ENCODE measurements around the gene DTWD1. TPM values are rescaled to one million over a fixed set of nuclear protein-coding genes. Genes with fewer than 3 reads are reported as not detected.

Gene DTWD1
- total and polyA plus RNA-seq, 2 of the 13 experiments (the other 11 are each of a cell fraction or from before 2014, with no cell fraction given) = 12.7 to 18.3 TPM

DNA sequence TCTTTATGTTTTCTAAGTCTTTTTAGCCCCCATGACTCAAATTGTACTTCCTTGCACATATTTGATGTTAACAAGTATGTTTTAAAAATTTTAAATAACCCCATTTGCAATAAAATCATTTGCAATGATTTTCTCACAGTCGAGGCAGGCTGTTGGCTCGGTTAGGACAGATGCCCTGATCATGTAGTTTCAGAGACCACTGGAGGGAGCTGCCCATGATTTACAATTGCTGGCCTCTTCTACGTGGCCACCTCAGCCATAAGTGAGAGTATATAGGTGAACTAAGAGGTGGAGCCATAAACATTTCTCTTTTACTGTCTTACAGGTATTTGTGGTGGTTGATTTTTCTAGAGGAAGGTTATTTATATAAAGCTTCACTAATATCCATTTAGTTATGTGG lies 1.7 kb downstream of the DTWD1 start:
- POLR2A ChIA-PET = interaction anchor here (4.9 kb wide), 1 partner anchor 30 kb away, joined by 31 read pairs; no protein-coding TSS in a partner anchor
- TF ChIP-seq, protein P1, sequence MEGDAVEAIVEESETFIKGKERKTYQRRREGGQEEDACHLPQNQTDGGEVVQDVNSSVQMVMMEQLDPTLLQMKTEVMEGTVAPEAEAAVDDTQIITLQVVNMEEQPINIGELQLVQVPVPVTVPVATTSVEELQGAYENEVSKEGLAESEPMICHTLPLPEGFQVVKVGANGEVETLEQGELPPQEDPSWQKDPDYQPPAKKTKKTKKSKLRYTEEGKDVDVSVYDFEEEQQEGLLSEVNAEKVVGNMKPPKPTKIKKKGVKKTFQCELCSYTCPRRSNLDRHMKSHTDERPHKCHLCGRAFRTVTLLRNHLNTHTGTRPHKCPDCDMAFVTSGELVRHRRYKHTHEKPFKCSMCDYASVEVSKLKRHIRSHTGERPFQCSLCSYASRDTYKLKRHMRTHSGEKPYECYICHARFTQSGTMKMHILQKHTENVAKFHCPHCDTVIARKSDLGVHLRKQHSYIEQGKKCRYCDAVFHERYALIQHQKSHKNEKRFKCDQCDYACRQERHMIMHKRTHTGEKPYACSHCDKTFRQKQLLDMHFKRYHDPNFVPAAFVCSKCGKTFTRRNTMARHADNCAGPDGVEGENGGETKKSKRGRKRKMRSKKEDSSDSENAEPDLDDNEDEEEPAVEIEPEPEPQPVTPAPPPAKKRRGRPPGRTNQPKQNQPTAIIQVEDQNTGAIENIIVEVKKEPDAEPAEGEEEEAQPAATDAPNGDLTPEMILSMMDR (CRISPR knock-in tag; IDR thresholded peaks at IDR 0.05) = peak; percentile 17; the same call in 1 of the 2 replicates
- TF ChIP-seq, protein P2, sequence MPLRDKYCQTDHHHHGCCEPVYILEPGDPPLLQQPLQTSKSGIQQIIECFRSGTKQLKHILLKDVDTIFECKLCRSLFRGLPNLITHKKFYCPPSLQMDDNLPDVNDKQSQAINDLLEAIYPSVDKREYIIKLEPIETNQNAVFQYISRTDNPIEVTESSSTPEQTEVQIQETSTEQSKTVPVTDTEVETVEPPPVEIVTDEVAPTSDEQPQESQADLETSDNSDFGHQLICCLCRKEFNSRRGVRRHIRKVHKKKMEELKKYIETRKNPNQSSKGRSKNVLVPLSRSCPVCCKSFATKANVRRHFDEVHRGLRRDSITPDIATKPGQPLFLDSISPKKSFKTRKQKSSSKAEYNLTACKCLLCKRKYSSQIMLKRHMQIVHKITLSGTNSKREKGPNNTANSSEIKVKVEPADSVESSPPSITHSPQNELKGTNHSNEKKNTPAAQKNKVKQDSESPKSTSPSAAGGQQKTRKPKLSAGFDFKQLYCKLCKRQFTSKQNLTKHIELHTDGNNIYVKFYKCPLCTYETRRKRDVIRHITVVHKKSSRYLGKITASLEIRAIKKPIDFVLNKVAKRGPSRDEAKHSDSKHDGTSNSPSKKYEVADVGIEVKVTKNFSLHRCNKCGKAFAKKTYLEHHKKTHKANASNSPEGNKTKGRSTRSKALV (CRISPR knock-in tag; IDR thresholded peaks at IDR 0.05) = no peak
- in situ Hi-C loops (cut with HindIII; ENCODE audit: extremely low pct_ligation_motif_present, low pct_unique_long_range_greater_than_20kb) (no loop called here), intact Hi-C loops (cut with micrococcal nuclease; ENCODE audit: unreplicated experiment) (no loop called here)
- peaks cover 13% of the 10 kb centered on the region for H3K79me2 ChIP-seq (ENCODE audit: insufficient read depth, low read length)
- H3K36me3 ChIP-seq (replicated peaks in 1 of 2; ENCODE audit: control insufficient read depth in 1 of 2, insufficient read depth in 2 of 2, low read length in 2 of 2) = peaks cover 2 to 9% of the 10 kb centered on the region in 2 experiments; a peak in 3 of 5 replicates
- FAIRE-seq (no peak), ATAC-seq (no peak), DNase-seq (ENCODE audit: low spot score) (no peak)
- no TSS peak for BruUV-seq (replicated peaks)
- H3K4me3 ChIP-seq (replicated peaks in 1 of 3; ENCODE audit: insufficient read depth in 1 of 3, low read depth in 2 of 3, low read length in 3 of 3) = no peak overlapping the region; a peak in 1 of 6 replicates
- no peaks in the 10 kb centered on the region; a peak in 1 of 5 replicates for H3K27me3 ChIP-seq (ENCODE audit: control insufficient read depth in 1 of 2, insufficient read depth in 2 of 2, low read length in 2 of 2)
- CTCF ChIA-PET (ENCODE audit: low intra/inter-chr PET ratio, low total read pairs) = no interaction called here
- no peaks in the 10 kb centered on the region for H4K20me1 ChIP-seq (ENCODE audit: insufficient read depth, low read length)
- H3K4me2 ChIP-seq (ENCODE audit: low read depth, low read length) = peak overlapping the region; percentile 83
- H3K27ac ChIP-seq (ENCODE audit: extremely low read length, insufficient read depth, low read length) = no peak overlapping the region
- 93% methylated on average over 3 of the region's 3 CpGs for WGBS (ENCODE audit: low lambda C conversion rate)
- H3K4me1 ChIP-seq (ENCODE audit: insufficient read depth, low read length) = peaks cover 35% of the 10 kb centered on the region
- no peak overlapping the region for H2AFZ ChIP-seq (ENCODE audit: low read length)
- H3K9me3 ChIP-seq (ENCODE audit: low read length) = peaks cover 12% of the 10 kb centered on the region
- no peak overlapping the region for H3K9ac ChIP-seq (ENCODE audit: insufficient read depth, low read depth, low read length)

DNA sequence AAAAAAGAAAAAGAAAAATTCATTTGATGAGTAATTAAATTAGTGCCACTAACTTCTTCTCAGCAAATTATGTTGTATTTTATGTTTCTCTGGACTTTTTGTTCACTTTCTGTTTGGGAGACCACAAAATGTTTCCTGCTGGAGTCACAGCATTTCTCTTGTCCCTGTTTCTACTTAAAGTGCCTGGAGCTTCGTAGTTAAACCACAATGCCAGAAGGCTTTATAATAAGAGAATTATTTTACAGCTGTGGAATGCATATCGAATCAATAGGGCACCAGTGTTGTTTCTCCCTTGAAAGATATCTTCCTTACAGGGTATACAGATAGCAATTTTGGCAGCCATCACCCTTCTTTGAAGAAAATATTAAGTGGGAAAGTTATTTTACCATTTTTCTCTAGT lies 3.2 kb downstream of the DTWD1 start:
- H2AFZ ChIP-seq (ENCODE audit: low read length) = no peak overlapping the region
- DNase-seq (ENCODE audit: low spot score) (no peak), ATAC-seq (no peak), FAIRE-seq (no peak)
- H3K4me3 ChIP-seq (replicated peaks in 1 of 3; ENCODE audit: insufficient read depth in 1 of 3, low read depth in 2 of 3, low read length in 3 of 3) = no peak overlapping the region
- no peak overlapping the region for H3K4me2 ChIP-seq (ENCODE audit: low read depth, low read length)
- in situ Hi-C loops (cut with HindIII; ENCODE audit: extremely low pct_ligation_motif_present, low pct_unique_long_range_greater_than_20kb) = no loop called here
- intact Hi-C loops (cut with micrococcal nuclease; ENCODE audit: unreplicated experiment) = no loop called here
- no peaks in the 10 kb centered on the region for H4K20me1 ChIP-seq (ENCODE audit: insufficient read depth, low read length)
- peaks cover 13% of the 10 kb centered on the region for H3K79me2 ChIP-seq (ENCODE audit: insufficient read depth, low read length)
- H3K9me3 ChIP-seq (ENCODE audit: low read length) = peaks cover 12% of the 10 kb centered on the region
- ChIA-PET CTCF (ENCODE audit: low intra/inter-chr PET ratio, low total read pairs) (no interaction called here), POLR2A (interaction anchor here (0.7 kb wide), 1 partner anchor 31 kb away, joined by 4 read pairs; no protein-coding TSS in a partner anchor)
- no peak for TF ChIP-seq SMC3 (IDR thresholded peaks at IDR 0.05; ENCODE audit: low read length)
- peaks cover 29% of the 10 kb centered on the region for H3K4me1 ChIP-seq (ENCODE audit: insufficient read depth, low read length)
- no peaks in the 10 kb centered on the region; a peak in 1 of 5 replicates for H3K27me3 ChIP-seq (ENCODE audit: control insufficient read depth in 1 of 2, insufficient read depth in 2 of 2, low read length in 2 of 2)
- no peak overlapping the region for H3K9ac ChIP-seq (ENCODE audit: insufficient read depth, low read depth, low read length)
- BruUV-seq (replicated peaks) = no TSS peak
- peaks cover 2 to 12% of the 10 kb centered on the region in 2 experiments; a peak in 3 of 5 replicates for H3K36me3 ChIP-seq (replicated peaks in 1 of 2; ENCODE audit: control insufficient read depth in 1 of 2, insufficient read depth in 2 of 2, low read length in 2 of 2)
- 98% methylated on average over 2 of the region's 2 CpGs for WGBS (ENCODE audit: low lambda C conversion rate)
- H3K27ac ChIP-seq (ENCODE audit: extremely low read length, insufficient read depth, low read length) = no peak overlapping the region

Data from HepG2 (cell line).